Activated CD4-positive, alpha-beta T cell treated with anti-CD3 and anti-CD28 coated beads, Interleukin-2, amount 10 ng/mL, durations not matched to agents 7 days and 5 days (primary cell): ENCODE measurements around the gene NADK. TPM values are rescaled to one million over a fixed set of nuclear protein-coding genes. Genes with fewer than 3 reads are reported as not detected.

ENCODE experiments used
- total RNA-seq, 2 experiments: library from RNA; stranded (reverse); gene quantifications; one replicate each; pipeline ENCODE4 v1.2.3, GENCODE V29; 2021

NADK gene
- total RNA-seq, 2 experiments from 2014 or later, result 76.6 to 78.7 TPM

Other genes with a start within 250 kb of the NADK start
- 1 to 10 TPM; 1.2 to 1.3 TPM for gene TMEM240, start 237.8 kb downstream of the NADK start, total RNA-seq
- 100 to 1,000 TPM; 128 to 130 TPM for gene SSU72, start 203.6 kb downstream of the NADK start, total RNA-seq
- gene FNDC10, start 178.3 kb downstream of the NADK start, total RNA-seq, result 1 to 10 TPM; 6.2 to 7.9 TPM
- gene MIB2, start 163.0 kb downstream of the NADK start, total RNA-seq, result 10 to 100 TPM; 40.0 to 42.8 TPM
- 1 to 10 TPM; 1.8 to 2.3 TPM for gene MMP23B, start 146.3 kb downstream of the NADK start, total RNA-seq
- 10 to 100 TPM; 42.0 to 44.3 TPM for gene CDK11B, start 119.5 kb downstream of the NADK start, total RNA-seq
- 10 to 100 TPM; 62.5 to 65.0 TPM for gene SLC35E2B, start 85.7 kb downstream of the NADK start, total RNA-seq
- gene CDK11A, start 54.1 kb downstream of the NADK start, total RNA-seq, result 10 to 100 TPM; 61.4 to 81.9 TPM
- gene GNB1, start 112.6 kb upstream of the NADK start, total RNA-seq, result 100 to 1,000 TPM; 368 to 454 TPM
- gene CALML6, start 136.8 kb upstream of the NADK start, total RNA-seq, result under 1 TPM; 0.27 to 0.47 TPM
- gene TMEM52, start 140.8 kb upstream of the NADK start, total RNA-seq, result not detected
- not detected for gene CFAP74, start 225.3 kb upstream of the NADK start, total RNA-seq
- not detected for gene GABRD, start 240.9 kb upstream of the NADK start, total RNA-seq